GM12892 (cell line): Measurements from ENCODE around the gene CTNS.
A peak's percentile ranks its signal among the peaks of the same experiment; 100 is the strongest.

Source experiments
- DNase-seq: peaks from one replicate; pipeline ENCODE4 v3.0.0; 2011; ENCODE audit not compliant: insufficient read length
- FAIRE-seq: peaks from 2 replicates; lab custom pipeline; 2011; peaks lifted over from hg19 to GRCh38; lab: Jason Lieb, UNC
- POLR2A ChIP-seq: IDR thresholded peaks from 2 replicates; pipeline ENCODE4 v1.6.1; 2011; ENCODE audit warnings: low read depth, low read length, control low read depth
- POLR2AphosphoS5 ChIP-seq: IDR thresholded peaks from 2 replicates; pipeline ENCODE4 v1.6.1; 2011; ENCODE audit warnings: low read depth, low read length, control low read depth
- TAF1 ChIP-seq: IDR thresholded peaks from 2 replicates; pipeline ENCODE4 v1.6.1; 2011; ENCODE audit warnings: low read depth, mild to moderate bottlenecking, control low read depth, low read length, borderline replicate concordance

Gene CTNS

DNA sequence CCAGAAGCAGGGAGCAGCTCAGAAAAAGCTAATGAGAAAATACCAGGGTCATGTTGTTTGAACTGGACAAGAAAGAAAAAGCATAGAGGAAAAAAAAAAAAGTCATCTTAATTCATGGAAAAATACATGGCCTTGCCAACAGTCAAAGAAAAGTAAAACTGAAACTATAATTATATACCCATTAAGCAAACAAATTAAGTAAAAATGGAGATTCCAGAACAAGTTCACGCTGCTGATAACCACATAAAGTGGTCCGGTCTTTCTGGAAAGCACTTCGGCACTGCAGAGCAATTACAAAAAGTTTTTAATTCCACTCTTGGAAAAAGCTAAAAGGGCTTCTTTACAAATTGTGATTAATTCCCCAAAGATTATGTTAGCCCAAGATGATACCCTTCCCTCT lies 71.8 kb downstream of the CTNS start:
- DNase-seq (no peak), FAIRE-seq (no peak)
- TF ChIP-seq POLR2A: no peak
- no peak for TF ChIP-seq POLR2AphosphoS5
- TF ChIP-seq TAF1: no peak

- peak; percentile 72 for DNase-seq
- TF ChIP-seq TAF1 (no peak), POLR2AphosphoS5 (no peak), POLR2A (no peak)
- FAIRE-seq: peak; percentile 99
Measured at GRCh38 chr17:3710951-3711383, 74.4 kb downstream of the CTNS start.
